B cell (primary cell): ENCODE measurements around the gene AK9. TPM values are rescaled to one million over a fixed set of nuclear protein-coding genes. Genes with fewer than 3 reads are reported as not detected.

ENCODE experiments used
- ATAC-seq: fragments of 200-7000 bp; cut with Tn5 transposase; one replicate; pipeline ENCODE4 v1.10.0; 2021; ENCODE audit warnings: low read depth, mild to moderate bottlenecking, moderate number of reproducible peaks, moderate library complexity
- CTCF ChIA-PET: fragments of 350-600 bp; sonication (Branson Sonifier 250); formaldehyde crosslinking; loops from one replicate; lab custom pipeline; 2021; ENCODE audit warnings: antibody characterized with exemption, inconsistent platforms; lab: Charles Lee
- POLR2A ChIA-PET: fragments of 350-600 bp; sonication (Branson Sonifier 250); formaldehyde crosslinking; loops from one replicate; lab custom pipeline; 2021; ENCODE audit warnings: antibody characterized with exemption; lab: Charles Lee
- DNase-seq: peaks from one replicate; pipeline ENCODE4 v3.0.0; 2013
- H2AFZ ChIP-seq: 2 replicates; pipeline ENCODE4 v1.6.1; 2012; ENCODE audit warnings: mild to moderate bottlenecking, low read depth, low read length; ENCODE audit not compliant: insufficient read depth, poor library complexity, severe bottlenecking
- H3K27ac ChIP-seq, 2 donors: 1 replicate in 1 of 2; 2 replicates in 1 of 2; pipeline ENCODE4 v1.5.1; 2012 to 2013; ENCODE audit warnings: low read length in 2 of 2, mild to moderate bottlenecking in 2 of 2, moderate library complexity in 1 of 2
- H3K27me3 ChIP-seq, 4 experiments: fragments of 200-600 bp in 1 of 4; sonication (generic) in 1 of 4; replicated peaks in 1 of 4; 1 replicate in 2 of 4; 2 replicates in 2 of 4; pipeline versions ENCODE4 v1.6.1 to v1.7.0; 2013 to 2016; ENCODE audit warnings: low read length in 3 of 4, mild to moderate bottlenecking in 2 of 4, mixed read lengths in 1 of 4, moderate library complexity in 1 of 4; ENCODE audit not compliant: insufficient read depth in 4 of 4, control insufficient read depth in 3 of 4; ENCODE audit errors: control extremely low read depth in 1 of 4
- H3K36me3 ChIP-seq, 2 experiments: replicated peaks in 1 of 2; 1 replicate in 1 of 2; 2 replicates in 1 of 2; pipeline versions ENCODE4 v1.6.1 to v1.7.1; 2013; ENCODE audit warnings: low read length in 1 of 2; ENCODE audit not compliant: insufficient read depth in 2 of 2, control insufficient read depth in 1 of 2; ENCODE audit errors: control extremely low read depth in 1 of 2, extremely low read depth in 1 of 2
- H3K4me1 ChIP-seq, 2 donors: fragments of 200-600 bp in 1 of 2; sonication (generic) in 1 of 2; 1 replicate in 1 of 2; 2 replicates in 1 of 2; pipeline versions ENCODE4 v1.5.1 to v1.6.1; 2013 to 2017; ENCODE audit warnings: low read length in 2 of 2; ENCODE audit not compliant: control insufficient read depth in 2 of 2, insufficient read depth in 2 of 2
- H3K4me2 ChIP-seq: replicated peaks from 2 replicates; pipeline ENCODE3; 2012; ENCODE audit warnings: mild to moderate bottlenecking, low read depth, low read length; ENCODE audit not compliant: poor library complexity, severe bottlenecking
- H3K4me3 ChIP-seq, 5 experiments: fragments of 200-600 bp in 1 of 5; sonication (generic) in 1 of 5; 1 replicate in 3 of 5; 2 replicates in 2 of 5; pipeline versions ENCODE4 v1.5.1 to v1.7.0; 2011 to 2016; ENCODE audit warnings: low read length in 4 of 5, mild to moderate bottlenecking in 4 of 5, low read depth in 2 of 5, control low read depth in 1 of 5, moderate library complexity in 1 of 5; ENCODE audit not compliant: insufficient read depth in 1 of 5; ENCODE audit errors: control extremely low read depth in 1 of 5, extremely low read depth in 1 of 5
- H3K79me2 ChIP-seq: fragments of 200-600 bp; sonication (generic); one replicate; pipeline ENCODE4 v1.6.0; 2016; ENCODE audit warnings: low read length; ENCODE audit not compliant: control insufficient read depth, insufficient read depth
- H3K9ac ChIP-seq: fragments of 200-600 bp; sonication (generic); 2 replicates; pipeline ENCODE4 v1.6.1; 2017; ENCODE audit warnings: mild to moderate bottlenecking, low read length, moderate library complexity
- H3K9me3 ChIP-seq, 3 donors: one replicate each; pipeline versions ENCODE4 v1.6.1 to v1.7.1; 2013; ENCODE audit warnings: low read length in 2 of 3; ENCODE audit not compliant: control insufficient read depth in 2 of 3, insufficient read depth in 1 of 3; ENCODE audit errors: control extremely low read depth in 1 of 3
- H4K20me1 ChIP-seq: 2 replicates; pipeline ENCODE4 v1.6.0; 2012; ENCODE audit warnings: mild to moderate bottlenecking, low read length; ENCODE audit not compliant: insufficient read depth, control insufficient read depth, poor library complexity, severe bottlenecking
- H3K27ac Mint-ChIP-seq: one replicate; pipeline ENCODE4 v1.8.0; 2021; ENCODE audit warnings: mixed read lengths
- H3K27me3 Mint-ChIP-seq: one replicate; pipeline ENCODE4 v1.8.0; 2021; ENCODE audit warnings: mixed read lengths
- H3K4me1 Mint-ChIP-seq: one replicate; pipeline ENCODE4 v1.8.0; 2021; ENCODE audit warnings: mixed read lengths
- H3K4me3 Mint-ChIP-seq: one replicate; pipeline ENCODE4 v1.8.0; 2021; ENCODE audit warnings: mixed read lengths
- H3K9me3 Mint-ChIP-seq: one replicate; pipeline ENCODE4 v1.8.0; 2022; ENCODE audit warnings: mixed read lengths; ENCODE audit not compliant: insufficient read depth
- CTCF ChIP-seq: fragments of 200-600 bp; IDR thresholded peaks from one replicate; pipeline ENCODE4 v1.8.0; 2022; ENCODE audit warnings: antibody characterized with exemption, mild to moderate bottlenecking
- EZH2 ChIP-seq: IDR thresholded peaks from 2 replicates; pipeline ENCODE4 v1.6.1; 2012; ENCODE audit warnings: borderline replicate concordance, low read depth, mild to moderate bottlenecking, moderate library complexity, low read length; ENCODE audit not compliant: insufficient read depth, poor library complexity, severe bottlenecking
- WGBS: methylation state at CpG from one replicate; pipeline ENCODE4 v1.1.5; 2013; ENCODE audit warnings: missing lambda C conversion rate; ENCODE audit not compliant: insufficient coverage; 5-methylcytosine and 5-hydroxymethylcytosine counted together
- intact Hi-C: fragments of 100-400 bp; cut with micrococcal nuclease; formaldehyde crosslinking; loops from one replicate; pipeline ENCODE4 v1.10.0; 2022
- polyA plus RNA-seq: library from polyadenylated mRNA; depleted of rRNA; stranded (reverse); fragments of >200 nt; gene quantifications from 2 replicates; pipeline ENCODE4 v1.2.3, GENCODE V29; 2012
- total RNA-seq, 2 donors: library from RNA; stranded (reverse); fragments of 120-200 nt in 1 of 2; gene quantifications; 1 replicate in 1 of 2; 2 replicates in 1 of 2; pipeline versions ENCODE4 v1.2.3 to v1.2.4, GENCODE V29; 2013 to 2022

AK9 gene
- total and polyA plus RNA-seq, 2 donors (not counting 1 experiment from before 2014, with no cell fraction given) = 6.4 to 26.5 TPM

GRCh38 chr6:109695468-109695867, 4.5 kb upstream of the AK9 start:
- CTCF ChIA-PET = interaction anchor here (1.5 to 7.3 kb wide), 4 partner anchors 7 to 508 kb away, joined by 4 to 73 read pairs (median 18); no protein-coding TSS in a partner anchor
- Histone ChIP-seq H3K4me1 (peaks cover 23% of the 10 kb centered on the region in 2 donors), H3K79me2 (peaks cover 86% of the 10 kb centered on the region), H3K27me3 (no peaks in the 10 kb centered on the region), H3K36me3 (peaks cover 3 to 20% of the 10 kb centered on the region in 2 experiments), H3K4me2 (no peak overlapping the region), H3K27ac (no peak overlapping the region), H3K9ac (no peak overlapping the region), H3K4me3 (no peak overlapping the region), H4K20me1 (no peaks in the 10 kb centered on the region), H2AFZ (no peak overlapping the region), H3K9me3 (peaks cover 0 to 2% (median 0%) of the 10 kb centered on the region in 3 donors)
- no peaks in the 10 kb centered on the region for H3K27me3 Mint-ChIP-seq
- H3K4me3 Mint-ChIP-seq = no peak overlapping the region
- POLR2A ChIA-PET = interaction anchor here (0.6 kb wide), 1 partner anchor 1179 kb away, joined by 3 read pairs; the partner anchor contains the start of gene AMD1
- no peak for DNase-seq
- no peak for ATAC-seq
- WGBS = 89% methylated on average over 3 of the region's 4 CpGs
- H3K27ac Mint-ChIP-seq = no peak overlapping the region
- peaks cover 2% of the 10 kb centered on the region for H3K9me3 Mint-ChIP-seq
- H3K4me1 Mint-ChIP-seq = peaks cover 32% of the 10 kb centered on the region
- intact Hi-C loops = loop anchor here (10.0 kb wide), 1 partner anchor 1179 kb away; the partner anchor contains the start of gene AMD1
- no peak for TF ChIP-seq CTCF
- no peak for TF ChIP-seq EZH2

- peaks cover 26 to 29% of the 10 kb centered on the region in 2 donors for H3K4me1 ChIP-seq
Measured at GRCh38 chr6:109693111-109693510, 2.1 kb upstream of the AK9 start.

More at GRCh38 chr6:109693111-109693510, 2.1 kb upstream of the AK9 start:
- DNase-seq (peak; percentile 67), ATAC-seq (peak; percentile 29)
- no peaks in the 10 kb centered on the region for H3K27me3 Mint-ChIP-seq
- POLR2A ChIA-PET = interaction anchor here (0.7 kb wide), 2 partner anchors 286 to 1181 kb away, joined by 4 read pairs; partner anchors contain the start of gene AMD1
- H3K4me1 Mint-ChIP-seq = peaks cover 38% of the 10 kb centered on the region
- peak overlapping the region; percentile 32 for H2AFZ ChIP-seq
- peaks cover 0 to 2% (median 0%) of the 10 kb centered on the region in 3 donors for H3K9me3 ChIP-seq
- peak overlapping the region; percentile 42 for H3K27ac Mint-ChIP-seq
- peak overlapping the region in 4 of 5 experiments; percentile 6 to 93 (median 64) for H3K4me3 ChIP-seq
- no peaks in the 10 kb centered on the region for H3K27me3 ChIP-seq
- peak overlapping the region; percentile 85 for H3K4me2 ChIP-seq
- peak overlapping the region; percentile 96 for H3K9ac ChIP-seq
- intact Hi-C loops = loop anchor here (5.0 to 10.0 kb wide), 2 partner anchors 506 to 1182 kb away; partner anchors contain the start of gene AMD1
- no peaks in the 10 kb centered on the region for H4K20me1 ChIP-seq
- H3K79me2 ChIP-seq = peaks cover 71% of the 10 kb centered on the region
- CTCF ChIA-PET = interaction anchor here (0.7 to 7.3 kb wide), 8 partner anchors 10 to 698 kb away, joined by 3 to 73 read pairs (median 4); partner anchors contain the start of gene SESN1
- TF ChIP-seq CTCF = no peak
- TF ChIP-seq EZH2 = no peak
- H3K9me3 Mint-ChIP-seq = peaks cover 2% of the 10 kb centered on the region
- H3K4me3 Mint-ChIP-seq = peak overlapping the region; percentile 90
- H3K36me3 ChIP-seq = peaks cover 3 to 15% of the 10 kb centered on the region in 2 experiments
- peak overlapping the region; percentile 25 to 93 for H3K27ac ChIP-seq
